Lung microvascular endothelial cell (primary cell): ENCODE measurements around the gene RBFOX1. TPM values are rescaled to one million over a fixed set of nuclear protein-coding genes. Genes with fewer than 3 reads are reported as not detected.
"Not testable (repeated sequence)": the region's sequence is repeated elsewhere in the genome, so short reads cannot be mapped to it uniquely, and the experiment has no call there.

Experiments
- DNase-seq, 2 donors: peaks; one replicate each; pipeline versions ENCODE4 v3.0.0 to v3.0.0-alpha.2; 2010; ENCODE audit warnings: low read depth in 2 of 2
- total RNA-seq: library from RNA; depleted of rRNA; stranded (reverse); fragments of >200 nt; gene quantifications from 2 replicates; pipeline ENCODE4 v1.2.1, GENCODE V29; 2014

RBFOX1 gene
- total RNA-seq, 1 donor from 2014 or later, result not detected

DNA sequence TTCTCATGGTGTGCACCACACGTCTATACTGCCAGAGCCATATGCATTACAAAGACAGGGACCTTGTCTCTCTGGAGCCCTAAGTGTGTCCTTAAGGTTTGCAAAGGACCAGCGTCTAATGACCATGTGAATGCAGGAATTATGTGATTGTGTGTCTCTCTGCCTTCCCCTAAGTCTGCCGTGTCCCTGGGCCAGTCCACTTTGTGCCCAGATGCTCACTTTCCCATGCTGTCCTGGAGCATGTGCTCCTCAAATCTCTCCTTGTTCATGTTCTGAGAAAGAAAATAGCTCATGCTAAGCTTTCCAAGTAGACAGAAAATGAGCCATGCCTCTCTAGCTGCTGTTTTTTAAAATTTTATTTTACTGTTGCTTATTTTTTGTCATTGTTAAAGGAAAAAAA is 125.5 kb downstream of the RBFOX1 start:
- no peak for DNase-seq

DNA sequence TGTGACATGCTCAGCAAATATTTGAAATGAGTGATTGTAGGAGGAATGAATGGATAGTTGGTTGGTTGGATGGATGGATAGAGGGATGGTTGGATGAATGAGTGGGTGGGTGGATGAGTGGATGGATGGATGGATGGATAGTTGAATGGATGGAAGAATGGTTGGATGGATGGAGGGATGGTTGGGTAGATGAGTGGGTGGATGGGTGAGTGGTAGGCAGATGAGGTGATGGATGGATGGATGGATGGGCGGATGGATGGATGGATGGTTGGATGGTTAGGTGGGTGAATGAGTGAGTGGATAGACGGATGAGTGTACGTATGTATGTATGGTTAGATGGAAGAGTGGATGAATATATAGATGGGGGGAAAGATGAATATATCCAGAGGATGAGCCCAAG is 137.7 kb downstream of the RBFOX1 start:
- DNase-seq, result no peak

DNA sequence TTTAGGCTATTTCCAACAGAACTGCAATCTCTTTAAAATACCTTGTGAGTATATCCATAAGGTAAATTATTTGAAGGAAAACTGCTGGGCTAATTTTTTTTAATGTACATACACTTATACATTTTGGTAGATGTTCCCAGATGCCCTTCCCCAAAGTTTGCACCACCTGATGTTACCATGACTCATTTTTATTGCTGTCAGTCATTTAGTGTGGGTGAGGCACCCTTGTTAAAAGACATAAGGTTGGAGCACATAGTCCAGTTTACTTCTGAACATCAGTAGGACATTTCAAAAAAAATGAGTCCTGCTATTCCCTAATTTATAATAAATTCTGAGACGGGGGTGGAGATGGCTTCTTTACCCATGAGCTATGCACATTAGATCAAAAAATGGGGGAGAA is 138.6 kb downstream of the RBFOX1 start:
- DNase-seq, result no peak

DNA sequence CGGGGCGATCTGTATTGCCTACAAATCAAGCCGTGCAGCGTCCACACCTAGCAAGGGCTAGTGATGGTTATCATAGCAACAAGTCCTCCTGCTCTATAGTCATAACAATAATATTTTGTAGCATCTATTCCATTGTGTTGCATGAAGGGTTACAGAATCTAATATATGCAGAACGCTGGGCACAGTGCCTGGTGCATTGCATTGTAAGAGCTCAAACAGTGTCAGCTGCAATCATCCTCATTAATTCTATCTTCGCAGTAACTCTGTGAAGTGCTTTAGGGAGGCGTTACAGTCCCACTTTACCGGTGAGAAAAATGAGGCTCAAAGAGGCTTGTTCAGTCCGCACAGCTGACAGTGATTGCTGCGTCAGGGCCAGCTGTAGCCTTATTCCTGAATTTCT is 149.4 kb downstream of the RBFOX1 start:
- no peak for DNase-seq

DNA sequence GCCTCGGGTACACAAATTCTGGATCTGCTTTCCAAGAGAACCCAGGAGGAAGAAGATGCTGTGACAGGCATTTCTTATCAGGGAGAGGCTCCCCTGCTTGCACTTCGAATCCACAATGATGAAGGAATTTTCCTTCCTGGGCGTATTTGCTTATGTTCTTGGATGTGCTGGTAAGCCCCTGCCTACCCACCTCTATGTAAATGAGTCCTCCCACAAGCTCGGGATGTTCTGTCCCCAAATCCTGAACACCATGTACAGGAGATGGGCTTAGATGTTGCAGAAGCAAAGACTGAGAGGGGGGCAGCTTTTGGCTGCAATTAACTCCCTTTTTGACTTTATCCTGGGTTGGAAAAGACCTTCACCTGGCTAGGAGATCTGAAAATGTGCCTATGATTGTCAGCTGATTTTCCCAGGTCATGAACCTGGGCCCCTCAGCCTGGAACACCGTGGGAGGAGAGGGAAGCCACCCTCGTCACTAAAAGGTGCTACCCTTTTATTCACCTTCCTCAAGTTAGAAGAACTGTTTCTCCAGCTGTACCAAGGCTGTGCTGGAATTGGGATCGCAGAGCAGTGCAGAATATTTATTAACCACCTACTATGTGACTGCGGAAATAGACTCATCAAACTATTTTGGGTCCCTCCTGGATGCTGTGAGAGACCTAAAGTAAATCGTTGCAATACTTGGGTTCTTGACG is 150.1 kb downstream of the RBFOX1 start:
- no peak for DNase-seq

DNA sequence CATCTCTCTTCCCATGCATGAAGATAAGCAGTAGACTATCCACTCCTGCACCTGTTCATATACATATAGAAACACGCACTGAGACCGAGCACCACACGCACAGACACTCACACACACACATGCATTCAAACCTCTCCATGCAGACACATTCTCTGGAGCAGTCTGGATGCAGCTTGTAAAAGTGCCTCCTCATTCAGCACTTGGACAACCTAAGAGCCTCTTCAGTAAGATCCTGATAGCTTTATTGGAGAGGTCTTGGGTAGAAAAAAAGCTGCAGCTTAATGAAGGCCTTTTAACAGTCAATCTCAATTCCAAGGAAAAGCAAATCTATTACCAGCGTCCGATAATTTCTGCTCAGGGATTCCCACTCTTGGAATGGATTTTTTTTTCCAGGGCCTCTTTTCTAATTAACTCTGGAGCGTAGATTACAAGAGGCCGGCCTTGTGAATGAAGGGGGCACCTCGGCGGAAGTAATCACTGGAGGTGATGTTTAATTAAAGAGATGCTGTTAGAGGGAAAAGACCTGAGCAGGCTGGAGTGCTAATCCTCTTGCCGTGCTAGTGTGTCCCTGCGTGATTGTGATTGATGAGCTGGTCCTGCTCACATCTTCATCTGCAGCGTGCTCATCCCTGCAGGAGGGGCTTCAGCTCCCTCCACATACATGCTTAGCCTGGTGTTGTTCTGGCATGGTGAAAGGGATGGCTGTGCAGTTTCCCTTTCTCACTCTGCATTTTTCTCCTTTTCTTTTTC is 155.1 kb downstream of the RBFOX1 start:
- no peak for DNase-seq

DNA sequence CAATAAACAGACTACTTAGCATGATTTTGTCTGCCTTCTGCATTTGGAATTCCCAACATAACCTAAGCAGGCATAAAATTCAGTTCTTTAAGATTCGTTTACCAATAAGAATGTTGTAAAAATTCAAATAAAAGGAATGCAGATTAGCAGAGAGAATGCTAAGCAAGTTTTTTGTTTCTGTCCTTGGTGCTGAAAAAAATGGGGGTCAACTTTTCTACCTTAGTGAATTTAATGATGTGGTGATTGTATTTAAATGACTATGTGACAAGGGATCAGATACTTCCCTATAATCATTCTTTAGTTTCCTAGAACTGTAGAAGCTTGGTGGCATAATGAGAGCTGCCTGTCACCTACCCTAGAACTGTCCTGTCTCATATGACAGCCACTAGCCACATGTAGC is 159.5 kb downstream of the RBFOX1 start:
- no peak for DNase-seq

DNA sequence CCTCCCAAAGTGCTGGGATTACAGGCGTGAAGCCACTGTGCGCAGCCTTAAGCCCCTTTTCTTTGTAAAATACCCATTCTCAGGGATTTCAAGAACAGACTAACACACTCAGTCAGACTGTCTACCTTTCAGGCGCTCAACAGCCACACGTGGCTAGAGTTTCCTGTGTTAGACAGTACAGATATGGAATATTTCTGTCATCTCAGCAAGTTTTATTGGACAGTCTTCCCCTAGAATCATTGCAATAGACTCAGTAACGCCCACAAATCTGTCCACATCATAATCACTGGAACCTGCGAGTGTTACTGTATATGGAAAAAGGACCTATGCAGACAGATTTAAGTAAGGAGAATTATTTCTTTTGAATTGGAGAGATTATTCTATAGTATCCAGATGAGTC is 160.5 kb downstream of the RBFOX1 start:
- no peak for DNase-seq

DNA sequence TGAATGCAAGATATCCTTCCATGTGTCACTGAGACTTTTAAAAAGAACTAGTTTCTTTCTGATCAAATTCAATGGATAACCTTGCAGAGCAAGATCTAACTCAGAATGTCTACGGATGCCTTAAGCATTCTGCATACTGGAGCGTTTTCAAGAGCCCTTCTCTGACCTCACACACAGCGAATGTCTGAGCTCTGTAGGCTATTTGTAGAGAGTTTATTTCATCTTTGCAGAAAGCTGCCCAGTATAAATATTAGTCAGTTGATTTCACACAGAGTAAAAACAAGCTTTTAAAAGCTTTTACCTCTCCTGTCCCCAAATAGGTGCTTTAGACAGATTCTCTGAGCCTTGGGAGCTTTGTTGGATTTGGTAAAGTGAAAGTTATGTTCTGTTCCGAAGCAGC is 165.0 kb downstream of the RBFOX1 start:
- DNase-seq, result no peak

DNA sequence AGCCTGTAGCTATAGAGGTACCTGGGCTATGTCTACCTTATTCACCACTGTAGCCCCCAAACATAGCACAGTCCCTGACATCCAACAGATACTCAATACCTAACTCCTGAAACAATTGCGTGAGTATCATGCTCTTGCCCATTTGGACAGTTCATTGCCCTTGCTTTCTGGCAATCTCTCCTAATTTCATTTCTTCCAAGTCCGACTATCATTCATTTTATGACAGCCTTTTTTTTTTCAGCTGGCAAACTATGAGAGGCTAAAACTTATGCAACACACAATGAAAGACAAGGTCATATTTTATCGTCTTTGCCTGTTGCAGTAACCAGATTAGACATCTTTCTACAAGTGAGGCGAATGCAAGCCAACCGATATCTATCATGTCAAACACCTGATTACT is 169.2 kb downstream of the RBFOX1 start:
- DNase-seq, result no peak

DNA sequence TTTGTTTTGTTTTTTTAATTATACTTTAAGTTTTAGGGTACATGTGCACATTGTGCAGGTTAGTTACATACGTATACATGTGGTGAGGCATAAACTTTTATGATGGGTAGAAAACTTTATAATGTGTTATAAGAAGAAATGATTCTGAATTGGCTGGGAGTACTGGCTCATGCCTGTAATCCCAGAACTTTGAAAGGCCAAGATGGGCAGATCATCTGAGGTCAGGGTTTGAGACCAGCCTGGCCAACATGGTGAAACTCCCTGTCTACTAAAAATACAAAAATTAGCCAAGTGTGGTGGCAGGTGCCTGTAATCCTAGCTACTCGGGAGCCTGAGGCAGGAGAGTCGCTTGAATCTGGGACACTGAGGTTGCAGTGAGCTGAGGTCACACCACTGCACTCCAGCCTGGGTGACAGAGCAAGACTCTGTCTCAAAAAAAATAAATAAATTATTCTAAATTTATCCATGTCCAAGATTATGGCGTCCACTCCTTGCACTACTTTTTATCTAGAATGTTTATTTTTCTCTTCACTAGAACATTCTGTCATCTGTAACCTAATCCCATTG is 170.0 kb downstream of the RBFOX1 start:
- not testable (repeated sequence) for DNase-seq

DNA sequence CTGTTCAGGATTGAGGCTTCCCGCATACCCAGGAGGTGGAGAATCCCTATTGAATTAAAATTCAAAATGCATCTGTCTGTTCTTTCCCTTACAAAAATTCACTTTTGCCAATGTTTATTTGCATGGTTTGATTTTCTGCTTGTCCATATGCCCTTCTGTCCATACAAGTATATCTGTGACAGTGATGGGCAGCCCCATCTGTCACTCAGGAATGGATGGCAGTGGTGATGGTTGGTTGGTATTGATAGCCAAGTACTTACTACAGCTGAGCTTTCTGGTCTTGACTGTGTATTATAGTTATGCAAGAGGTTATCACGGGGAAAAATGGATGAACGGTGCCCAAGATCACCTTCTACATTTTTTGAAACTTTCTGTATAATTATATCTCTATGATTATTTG is 171.0 kb downstream of the RBFOX1 start:
- no peak for DNase-seq

DNA sequence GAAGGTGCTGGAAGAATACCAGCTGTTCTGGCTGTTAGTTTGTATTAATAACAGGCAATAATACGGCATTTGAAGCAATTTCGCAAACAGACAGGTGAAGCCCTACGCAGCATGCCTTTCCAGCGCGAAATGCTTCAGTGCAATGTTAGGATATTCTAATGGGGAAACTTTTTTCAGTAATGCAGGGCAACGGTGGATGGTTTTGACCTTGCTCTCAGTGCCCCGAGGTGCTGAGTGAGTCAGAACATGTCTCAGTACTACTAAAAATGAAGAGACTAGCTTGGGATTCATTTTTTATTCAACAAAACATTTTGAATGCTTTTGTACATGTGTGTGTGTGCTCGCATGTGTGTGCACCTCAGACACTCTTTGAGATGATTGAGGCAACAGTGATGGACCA is 172.2 kb downstream of the RBFOX1 start:
- DNase-seq, result no peak

DNA sequence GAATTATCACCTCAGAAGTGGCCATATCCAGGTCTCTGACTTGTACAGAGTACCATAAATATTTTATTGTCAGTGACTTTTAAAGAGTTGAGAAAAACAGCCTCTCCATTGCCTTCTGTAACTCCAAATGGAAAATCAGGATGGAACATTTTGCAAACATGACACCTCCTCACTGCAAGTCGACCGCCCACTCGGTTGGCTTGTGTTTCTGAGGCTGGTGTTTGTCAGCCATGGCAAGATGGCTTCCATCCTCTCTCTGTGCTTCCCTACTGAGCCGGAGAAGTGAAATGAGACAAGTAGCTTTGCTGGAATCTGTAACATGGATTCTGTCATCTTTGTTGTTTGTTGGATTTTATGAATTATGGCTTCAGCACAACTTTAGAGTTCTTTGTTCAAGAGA is 172.8 kb downstream of the RBFOX1 start:
- DNase-seq, result no peak

DNA sequence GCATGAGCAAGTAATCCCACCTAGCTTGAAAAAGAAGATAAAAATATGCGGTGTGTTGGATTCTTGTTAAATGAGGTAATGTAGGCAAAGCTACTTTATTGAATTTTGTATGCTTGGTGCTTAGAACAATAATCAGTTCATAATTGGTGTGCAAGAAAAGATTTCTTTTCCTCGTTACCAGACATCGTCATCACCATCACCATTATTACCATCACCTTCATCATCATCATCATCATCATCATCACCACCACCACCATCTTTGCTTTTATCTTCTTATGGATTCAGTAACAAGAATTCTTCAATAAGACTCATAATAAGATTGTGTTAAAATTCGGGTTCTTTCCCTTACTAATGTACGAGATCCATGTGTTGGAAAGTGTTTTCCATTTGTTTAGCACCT is 173.7 kb downstream of the RBFOX1 start:
- no peak for DNase-seq

DNA sequence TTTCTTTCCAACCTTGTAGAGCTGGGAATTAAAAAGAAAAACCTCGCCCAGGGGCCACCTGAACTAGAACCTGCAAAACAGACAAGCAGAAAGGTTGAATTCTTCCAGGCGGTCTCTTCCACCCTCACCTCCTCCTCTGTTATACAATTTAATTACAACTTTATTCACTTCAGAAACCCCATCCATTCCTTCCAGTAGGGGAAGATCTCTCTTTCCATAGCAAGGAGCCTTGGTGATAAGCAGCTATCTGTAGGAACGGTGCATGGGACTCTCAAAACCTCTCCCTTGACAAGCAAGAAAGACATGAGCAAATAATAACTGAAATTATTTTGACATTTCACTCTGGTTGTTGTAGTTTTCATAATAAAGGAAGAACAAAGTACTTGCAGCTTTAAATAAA is 176.0 kb downstream of the RBFOX1 start:
- DNase-seq, result no peak

DNA sequence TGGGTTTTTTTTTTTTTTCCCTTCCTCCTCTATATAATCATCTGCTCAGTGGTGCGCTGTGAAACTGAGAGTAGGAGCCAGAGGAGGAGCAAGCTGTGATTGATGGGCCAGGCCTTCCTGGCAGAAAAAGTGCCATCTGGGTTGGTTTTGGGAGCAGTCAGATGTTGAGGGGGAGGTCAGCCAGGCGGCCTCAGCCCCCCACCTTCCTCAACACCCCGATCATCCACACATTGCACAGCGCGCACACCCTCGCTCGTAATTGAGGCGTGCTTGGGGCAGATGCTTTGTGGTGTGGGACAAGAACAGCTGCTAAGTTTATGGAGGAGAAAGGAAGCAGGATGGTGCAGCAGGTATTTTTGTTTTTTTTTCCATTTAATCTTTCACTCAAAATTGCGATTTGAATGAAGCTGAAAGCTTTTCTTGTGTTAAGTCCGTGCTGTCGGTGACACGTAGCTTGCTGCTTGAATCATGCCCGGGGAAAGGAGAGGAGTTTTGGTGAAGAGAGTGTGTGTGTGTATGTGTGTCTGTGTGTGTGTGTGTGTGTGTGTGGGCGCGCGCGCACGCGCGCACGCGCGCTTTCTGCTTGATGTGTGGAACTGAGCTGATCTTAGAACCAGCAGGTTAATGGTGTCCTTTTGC is 177.4 kb downstream of the RBFOX1 start:
- no peak for DNase-seq

DNA sequence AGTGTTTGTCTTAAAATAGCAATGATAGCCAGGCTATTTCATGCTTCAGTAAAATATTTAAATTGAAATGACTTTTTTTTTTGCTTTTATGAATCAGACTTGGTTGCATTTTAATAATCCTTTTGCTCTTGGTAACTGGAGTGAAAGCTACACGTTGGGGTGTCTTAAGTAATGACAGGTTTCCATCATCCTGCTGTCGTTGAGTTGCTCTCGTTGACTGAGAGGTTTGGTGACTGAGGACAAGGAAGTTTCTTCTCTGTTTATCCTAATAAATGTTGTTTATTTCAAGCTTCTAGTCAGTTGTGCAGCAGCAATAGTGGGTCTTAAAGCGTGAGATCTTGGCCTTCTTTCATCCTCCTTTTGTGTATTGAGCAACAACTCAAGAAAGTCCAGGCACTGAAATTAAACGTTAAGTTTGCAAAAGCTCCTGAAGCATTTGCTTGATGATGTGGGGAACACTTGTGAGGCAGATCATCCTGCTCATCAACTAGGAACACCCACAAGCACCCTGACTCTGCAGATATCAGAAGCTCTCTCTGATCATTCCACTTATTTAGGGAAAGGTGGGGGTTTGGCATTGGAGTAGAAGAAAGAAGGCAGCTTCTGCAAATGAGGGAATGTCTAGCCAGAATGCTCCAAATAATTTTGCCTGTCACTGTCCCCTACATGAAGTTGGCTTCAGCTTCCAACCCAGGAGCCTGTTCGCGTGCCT is 179.1 kb downstream of the RBFOX1 start:
- no peak for DNase-seq

DNA sequence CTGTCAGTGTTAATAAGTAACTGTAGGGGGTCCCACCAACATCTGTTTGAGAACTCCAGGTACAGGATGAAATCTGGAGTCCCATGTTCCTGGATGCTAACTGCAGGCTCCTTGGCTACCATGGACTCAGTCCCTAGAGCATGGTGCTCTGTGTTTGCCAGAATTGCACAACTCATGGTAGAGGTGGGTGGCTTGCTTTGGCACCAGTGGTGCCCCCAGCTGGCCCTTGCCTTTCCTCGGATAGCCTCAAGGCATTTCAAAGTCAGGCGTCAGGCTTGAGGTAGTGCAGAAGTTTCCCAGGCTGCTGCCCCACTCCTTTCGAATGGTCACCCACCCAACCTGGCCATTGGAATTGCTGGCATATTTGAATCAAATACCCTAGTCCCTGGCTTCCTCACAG is 179.9 kb downstream of the RBFOX1 start:
- DNase-seq, result no peak

DNA sequence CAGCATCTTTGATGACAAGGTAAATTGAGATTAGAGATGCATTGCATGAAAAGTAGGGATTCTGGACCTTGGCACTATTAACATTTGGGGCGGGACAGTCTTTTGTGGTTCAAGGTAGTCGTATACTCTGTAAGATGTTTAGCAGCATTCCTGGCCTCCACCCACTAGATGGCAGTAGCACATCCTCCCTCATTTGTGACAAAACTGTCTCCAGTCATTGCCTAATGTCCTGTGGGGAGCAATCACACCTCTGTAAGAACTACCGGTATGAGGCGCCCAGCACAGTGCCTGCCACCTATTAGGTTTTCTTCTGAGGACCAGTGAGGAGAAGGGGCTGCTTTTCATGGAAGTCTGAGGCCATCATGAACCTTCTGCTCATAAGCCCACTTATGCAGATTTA is 180.8 kb downstream of the RBFOX1 start:
- DNase-seq, result no peak

DNA sequence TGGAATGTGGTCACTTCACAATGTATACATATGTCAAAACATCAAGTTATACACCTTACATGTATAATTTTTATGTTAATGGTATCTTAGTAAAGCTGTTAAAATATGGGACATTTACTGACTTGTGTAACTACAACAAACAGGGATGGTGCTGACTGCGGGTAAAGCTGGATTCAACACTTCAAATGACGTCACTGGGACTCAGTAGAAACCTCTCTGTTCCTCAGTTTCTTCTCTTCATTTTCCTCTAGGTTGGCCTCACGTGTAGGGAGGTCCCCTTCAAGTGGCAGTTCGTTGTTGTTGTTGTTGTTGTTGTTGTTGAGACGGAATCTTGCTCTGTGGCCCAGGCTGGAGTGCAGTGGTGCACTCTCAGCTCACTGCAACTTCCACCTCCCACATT is 182.9 kb downstream of the RBFOX1 start:
- no peak for DNase-seq

DNA sequence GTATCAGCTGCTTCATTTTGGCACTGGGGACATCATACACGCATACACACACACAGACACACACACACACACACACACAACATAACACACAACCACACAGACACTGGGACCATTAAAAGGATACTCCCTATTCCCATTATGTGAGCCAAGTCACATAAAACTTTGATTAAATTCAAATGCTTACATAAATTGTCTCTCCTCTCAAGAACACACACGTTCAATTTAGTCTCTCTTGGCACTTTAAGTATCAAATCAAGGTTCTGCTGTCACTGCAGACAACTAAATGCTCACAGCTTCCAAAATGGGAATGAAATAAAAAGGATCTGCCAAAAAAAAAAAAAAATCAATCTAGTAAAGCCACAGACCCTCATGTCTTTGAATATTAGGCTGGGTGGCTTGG is 184.9 kb downstream of the RBFOX1 start:
- no peak for DNase-seq
